Left ventricle myocardium inferior (tissue), 1 donor: ENCODE results near the gene RADX. TPM values are rescaled to one million over a fixed set of nuclear protein-coding genes. Genes with fewer than 3 reads are reported as not detected.
A peak's percentile ranks its signal among the peaks of the same experiment; 100 is the strongest.

Source experiments
- DNase-seq: peaks from one replicate; pipeline ENCODE4 v3.0.0-alpha.2; 2020
- H3K27ac ChIP-seq: fragments of 200-600 bp; replicated peaks from 2 replicates; pipeline ENCODE4 v1.8.0; 2021
- H3K27me3 ChIP-seq: fragments of 200-600 bp; 2 replicates; pipeline ENCODE4 v1.8.0; 2021; ENCODE audit warnings: low read depth
- H3K36me3 ChIP-seq: fragments of 200-600 bp; 2 replicates; pipeline ENCODE4 v1.8.0; 2021
- H3K4me1 ChIP-seq: fragments of 200-600 bp; 2 replicates; pipeline ENCODE4 v1.8.0; 2021
- H3K4me3 ChIP-seq: fragments of 200-600 bp; 2 replicates; pipeline ENCODE4 v1.8.0; 2021; ENCODE audit warnings: mild to moderate bottlenecking, moderate library complexity
- H3K9me3 ChIP-seq: fragments of 200-600 bp; replicated peaks from 2 replicates; pipeline ENCODE4 v1.8.0; 2021
- CTCF ChIP-seq: fragments of 200-600 bp; IDR thresholded peaks from 2 replicates; pipeline ENCODE4 v1.8.0; 2021; ENCODE audit warnings: antibody characterized with exemption, mild to moderate bottlenecking, borderline replicate concordance
- intact Hi-C: fragments of 100-400 bp; cut with micrococcal nuclease; formaldehyde crosslinking; loops from one replicate; pipeline ENCODE4 v1.11.0; 2022
- total RNA-seq: library from RNA; stranded (reverse); fragmentation: NEBNext Ultra II Directional; extraction: Animal tissue kit (Norgen Biotek cat#: 25700); gene quantifications from one replicate; pipeline ENCODE4 v1.2.1, GENCODE V29; 2021
- donor health status: DM: no; HTN: yes; CAD: no; lungs with severe emphysema.

The RADX gene
- total RNA-seq, 1 donor from 2014 or later: 2.3 TPM

GRCh38 chrX:106588801-106589200, 23.0 kb upstream of the RADX start:
- Histone ChIP-seq H3K4me1 (no peaks in the 10 kb centered on the region), H3K27me3 (no peaks in the 10 kb centered on the region), H3K36me3 (no peaks in the 10 kb centered on the region), H3K9me3 (no peaks in the 10 kb centered on the region), H3K27ac (no peak overlapping the region), H3K4me3 (no peak overlapping the region)
- no peak for DNase-seq
- intact Hi-C loops: no loop called here
- TF ChIP-seq CTCF: no peak

- Histone ChIP-seq H3K36me3 (no peaks in the 10 kb centered on the region), H3K9me3 (no peaks in the 10 kb centered on the region), H3K27me3 (no peaks in the 10 kb centered on the region), H3K27ac (no peak overlapping the region), H3K4me1 (no peaks in the 10 kb centered on the region), H3K4me3 (no peak overlapping the region)
- no peak for DNase-seq
- TF ChIP-seq CTCF: no peak
- intact Hi-C loops: no loop called here
These were observed 12.4 kb upstream of the RADX start for GRCh38 chrX:106599411-106599810.

GRCh38 chrX:106606571-106606970, 5.2 kb upstream of the RADX start:
- Histone ChIP-seq H3K27me3 (no peaks in the 10 kb centered on the region), H3K4me3 (no peak overlapping the region), H3K4me1 (no peaks in the 10 kb centered on the region), H3K27ac (no peak overlapping the region), H3K9me3 (no peaks in the 10 kb centered on the region), H3K36me3 (no peaks in the 10 kb centered on the region)
- intact Hi-C loops: no loop called here
- DNase-seq: no peak
- no peak for TF ChIP-seq CTCF

- DNase-seq: no peak
- TF ChIP-seq CTCF: no peak
- Histone ChIP-seq H3K4me1 (peaks cover 3% of the 10 kb centered on the region), H3K36me3 (no peaks in the 10 kb centered on the region), H3K27me3 (no peaks in the 10 kb centered on the region), H3K4me3 (no peak overlapping the region), H3K9me3 (no peaks in the 10 kb centered on the region), H3K27ac (no peak overlapping the region)
- intact Hi-C loops: no loop called here
These were observed 3.8 kb upstream of the RADX start for GRCh38 chrX:106608016-106608415.

GRCh38 chrX:106611317-106611678, 480 bp upstream of the RADX start:
- intact Hi-C loops: no loop called here

More at GRCh38 chrX:106611317-106611678, 480 bp upstream of the RADX start:
- no peak for TF ChIP-seq CTCF
- no peak for DNase-seq
- Histone ChIP-seq H3K4me1 (peaks cover 3% of the 10 kb centered on the region), H3K9me3 (no peaks in the 10 kb centered on the region), H3K36me3 (no peaks in the 10 kb centered on the region), H3K27ac (no peak overlapping the region), H3K27me3 (no peaks in the 10 kb centered on the region), H3K4me3 (peak overlapping the region; percentile 64)
